Mesenteric fat pad (tissue), 1 donor: ENCODE data around the gene COG1. TPM values are rescaled to one million over a fixed set of nuclear protein-coding genes. Genes with fewer than 3 reads are reported as not detected.

Source experiments
- DNase-seq: peaks from one replicate; pipeline ENCODE4 v3.0.0-alpha.2; 2020; ENCODE audit warnings: low spot score
- total RNA-seq: library from RNA; stranded (reverse); fragmentation: NEBNext Ultra II Directional; extraction: Animal tissue kit (Norgen Biotek cat#: 25700); gene quantifications from one replicate; pipeline ENCODE4 v1.2.1, GENCODE V29; 2021
- donor health status: DM: yes; HTN: yes; CAD: no.

COG1 gene
- total RNA-seq, 1 donor from 2014 or later: 34.8 TPM

- no peak for DNase-seq
These were observed 25.9 kb upstream of the COG1 start for GRCh38 chr17:73166731-73167581.

- no peak for DNase-seq
These were observed 24.2 kb upstream of the COG1 start for GRCh38 chr17:73168667-73169066.

DNA sequence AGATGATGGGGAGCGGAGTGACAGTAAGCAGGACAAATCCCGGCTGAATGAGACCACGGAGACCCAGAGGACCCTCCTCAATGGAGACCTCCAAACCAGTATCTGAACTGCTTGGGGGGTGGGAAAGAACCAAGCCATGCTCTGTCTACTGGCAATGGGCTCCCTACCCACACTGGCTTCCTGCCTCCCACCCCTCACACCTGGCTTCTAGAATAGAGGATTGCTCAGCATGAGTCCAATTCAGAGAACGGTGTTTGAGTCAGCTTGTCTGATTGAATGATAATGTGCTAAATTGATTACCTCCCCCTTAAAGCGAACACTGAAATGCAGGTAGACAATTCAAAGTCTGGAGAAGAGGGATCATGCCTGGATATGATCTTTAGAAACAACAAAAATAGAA is 22.5 kb upstream of the COG1 start:
- DNase-seq: no peak

- no peak for DNase-seq
These were observed 20.6 kb upstream of the COG1 start for GRCh38 chr17:73172252-73172651.

DNA sequence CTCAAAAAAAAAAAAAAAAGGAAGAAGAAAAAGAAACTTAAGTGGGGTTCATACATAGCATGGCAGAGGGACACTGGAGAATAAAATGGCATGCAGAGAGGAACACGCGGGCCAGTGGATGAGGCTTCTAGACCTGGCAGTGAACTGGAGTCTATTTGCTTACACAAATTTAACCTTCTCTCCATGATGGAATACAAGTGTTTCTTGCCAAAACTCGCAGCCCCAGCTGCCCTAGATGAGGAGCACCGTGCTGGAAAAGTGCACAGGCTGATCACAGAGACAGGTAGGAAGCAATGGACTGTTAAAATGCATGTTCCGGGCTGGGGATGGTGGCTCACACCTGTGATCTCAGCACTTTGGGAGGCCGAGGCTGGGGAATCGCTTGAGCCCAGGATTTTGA is 18.7 kb upstream of the COG1 start:
- no peak for DNase-seq

- DNase-seq: no peak
These were observed 16.8 kb upstream of the COG1 start for GRCh38 chr17:73175962-73176565.

DNA sequence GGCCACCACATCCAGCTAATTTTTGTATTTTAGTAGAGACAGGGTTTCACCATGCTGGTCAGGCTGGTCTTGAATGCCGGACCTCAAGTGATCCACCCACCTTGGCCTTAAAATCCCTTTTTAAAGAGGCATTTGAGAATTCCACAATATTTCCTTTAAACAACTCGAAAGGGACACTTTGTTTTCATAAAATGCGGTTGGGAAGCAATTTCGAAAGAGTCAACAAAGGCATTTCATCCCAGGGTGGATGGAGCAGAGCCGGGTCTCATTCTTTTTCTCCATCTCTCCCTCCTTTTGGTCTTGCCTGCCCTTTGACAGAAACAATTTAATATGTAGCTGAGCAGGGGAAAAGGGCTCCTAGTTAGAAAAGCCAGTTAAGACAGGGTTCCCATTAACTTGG is 13.5 kb upstream of the COG1 start:
- no peak for DNase-seq

DNA sequence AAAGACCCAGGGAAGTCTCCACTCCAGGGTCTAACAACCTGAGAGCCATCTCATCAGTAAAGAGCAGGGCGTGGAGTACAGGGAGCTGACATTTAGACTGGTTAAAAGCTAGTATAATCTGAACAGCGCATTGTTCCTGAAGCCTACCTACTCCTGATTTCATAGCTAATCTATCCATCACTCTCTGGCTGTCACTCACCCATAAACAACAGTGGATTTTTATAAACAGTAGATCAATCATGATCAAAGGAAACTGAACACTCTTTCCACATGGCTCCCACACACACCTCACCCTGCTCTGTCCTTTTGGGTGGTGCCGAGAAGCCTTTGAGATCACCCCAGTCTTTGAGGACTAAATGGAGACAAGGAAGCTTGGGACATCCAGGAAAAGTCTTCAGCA is 13.0 kb upstream of the COG1 start:
- no peak for DNase-seq

DNA sequence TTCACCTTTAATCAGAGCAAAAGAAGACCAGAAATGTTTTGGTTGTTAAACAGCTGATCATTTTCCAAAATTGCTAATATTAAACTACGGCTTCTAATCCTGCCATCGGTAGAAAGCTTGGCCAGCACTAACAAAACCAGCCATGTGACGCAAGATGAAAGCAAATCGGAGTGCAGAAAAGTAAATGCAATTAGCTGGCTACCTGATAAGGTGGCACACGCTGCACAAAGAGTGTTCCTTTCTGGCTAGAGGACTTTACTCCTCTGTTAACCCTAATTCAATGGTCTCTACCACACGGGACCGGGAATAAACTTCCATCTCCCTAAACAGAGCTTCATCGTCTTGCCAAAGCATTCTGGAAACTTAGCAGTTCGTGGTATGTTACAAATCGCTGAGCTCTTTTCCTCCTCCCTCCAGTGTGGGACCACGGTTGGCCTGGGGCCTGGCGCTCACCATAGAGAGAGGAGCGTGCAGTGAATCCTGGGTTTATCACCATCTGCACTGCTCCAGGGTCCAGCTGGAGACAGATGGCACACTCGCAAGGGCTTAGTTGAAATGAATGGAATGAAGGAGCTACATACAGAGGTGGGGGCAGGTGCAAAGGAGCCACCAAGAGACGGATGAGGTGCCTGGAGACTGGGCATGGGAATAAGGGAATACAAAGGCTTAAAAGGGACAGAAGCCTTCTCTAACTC is 10.1 kb upstream of the COG1 start:
- DNase-seq: no peak

DNA sequence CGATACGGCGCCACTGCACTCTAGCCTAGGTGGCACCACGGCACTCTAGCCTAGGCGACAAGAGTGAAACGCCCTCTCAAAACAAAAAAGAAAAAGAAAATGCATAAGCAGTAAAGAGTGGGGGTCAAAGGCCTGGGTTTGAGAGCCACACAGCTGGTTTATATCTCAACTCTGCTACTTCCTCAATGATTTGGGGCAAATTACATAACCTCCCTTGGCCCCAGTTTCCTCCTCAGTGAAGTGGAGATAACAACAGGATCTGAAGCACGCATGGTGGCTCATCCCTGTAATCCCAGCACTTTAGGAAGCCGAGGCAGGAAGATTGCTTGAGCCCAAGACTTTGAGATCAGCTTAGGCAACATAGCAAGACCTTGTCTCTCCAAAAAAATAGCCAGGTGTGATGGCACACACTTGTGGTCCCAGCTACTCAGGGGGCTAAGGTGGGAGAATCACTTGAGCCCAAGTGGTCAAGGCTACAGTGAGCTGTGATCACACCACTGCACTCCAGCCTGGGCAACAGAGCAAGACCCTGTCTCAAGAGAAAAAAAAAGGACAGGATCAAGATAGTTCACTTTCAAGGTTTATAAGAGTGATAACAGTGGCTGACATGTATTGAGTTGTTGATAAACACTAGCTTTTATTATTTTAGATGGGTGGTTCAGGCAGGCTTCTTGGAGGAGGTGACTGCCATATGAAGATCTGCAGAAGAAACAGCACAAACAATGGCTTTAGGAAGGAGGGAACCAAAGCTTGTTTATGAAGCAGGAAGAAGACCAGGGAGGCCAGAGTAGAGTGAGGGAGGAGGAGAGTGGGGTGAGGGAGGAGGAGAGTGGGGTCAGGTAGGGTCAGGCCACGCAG is 8.5 kb upstream of the COG1 start:
- DNase-seq: no peak

DNA sequence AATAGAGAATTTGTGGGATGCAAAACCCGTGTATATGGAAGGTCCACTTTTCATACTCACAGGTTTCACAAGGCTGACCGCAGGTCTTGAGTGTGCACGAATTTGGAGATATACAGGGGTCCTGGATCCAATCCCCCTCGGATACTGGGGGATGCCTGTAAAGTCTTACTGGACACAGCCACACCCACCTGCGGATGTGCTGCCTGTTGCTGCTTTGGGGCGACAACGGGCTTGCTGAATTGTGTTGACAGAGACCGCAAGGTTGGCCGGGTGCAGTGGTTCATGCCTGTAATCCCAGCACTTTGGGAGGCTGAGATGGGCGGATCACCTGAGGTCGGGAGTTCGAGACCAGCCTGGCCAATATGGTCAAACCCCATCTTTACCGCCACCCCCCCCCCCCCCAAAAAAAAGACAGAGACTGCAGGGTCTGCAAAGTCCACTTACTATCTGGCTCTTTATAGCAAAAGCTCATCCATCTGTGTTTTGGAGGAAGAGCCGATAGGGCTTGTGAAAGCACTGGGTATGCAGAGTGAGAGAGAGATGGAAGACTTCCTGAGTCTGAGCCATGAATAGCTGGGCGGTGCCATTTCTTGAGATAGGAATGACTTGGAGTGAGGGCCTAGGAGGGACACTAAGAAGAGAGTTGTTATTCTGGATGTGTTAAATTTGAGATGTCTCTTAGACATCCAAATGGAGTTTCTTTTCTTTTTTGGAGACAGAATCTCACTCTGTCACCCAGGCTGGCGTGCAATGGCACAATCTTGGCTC is 6.4 kb upstream of the COG1 start:
- no peak for DNase-seq

GRCh38 chr17:73187203-73187769 is 5.6 kb upstream of the COG1 start:
- DNase-seq: no peak

- DNase-seq: no peak
These were observed 4.8 kb upstream of the COG1 start for GRCh38 chr17:73188011-73188410.

DNA sequence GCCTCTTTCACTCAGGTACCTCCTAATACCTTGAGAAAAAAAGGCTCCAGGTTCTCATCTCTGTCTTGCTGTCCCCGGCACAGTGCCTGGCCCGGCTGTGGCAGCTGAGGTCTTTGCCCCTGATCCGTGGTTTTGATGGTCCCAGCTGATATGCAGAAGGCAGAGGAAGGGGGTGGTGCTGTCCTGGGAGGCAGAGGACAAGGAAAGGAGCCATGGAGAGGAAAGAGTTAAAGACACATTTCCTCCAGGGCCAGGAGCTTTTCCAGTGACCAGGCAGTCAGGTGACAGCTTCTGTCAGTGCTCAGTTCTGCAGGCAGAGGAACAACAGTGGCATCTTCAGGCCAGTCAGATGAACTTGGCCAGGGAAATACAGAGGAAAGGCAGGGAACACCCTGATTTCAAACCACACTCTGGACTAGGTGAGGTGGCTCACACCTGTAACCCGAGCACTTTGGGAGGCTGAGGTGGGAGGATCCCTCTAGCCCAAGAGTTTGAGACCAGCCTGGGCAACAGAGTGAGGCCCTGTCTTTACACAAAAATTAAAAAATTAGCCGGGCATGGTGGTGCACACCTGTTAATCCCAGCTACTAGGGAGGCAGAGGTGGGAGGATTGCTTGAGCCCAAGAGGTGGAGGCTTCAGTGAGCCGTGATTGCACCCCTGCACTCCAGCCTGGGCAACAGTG is 3.3 kb upstream of the COG1 start:
- no peak for DNase-seq

DNA sequence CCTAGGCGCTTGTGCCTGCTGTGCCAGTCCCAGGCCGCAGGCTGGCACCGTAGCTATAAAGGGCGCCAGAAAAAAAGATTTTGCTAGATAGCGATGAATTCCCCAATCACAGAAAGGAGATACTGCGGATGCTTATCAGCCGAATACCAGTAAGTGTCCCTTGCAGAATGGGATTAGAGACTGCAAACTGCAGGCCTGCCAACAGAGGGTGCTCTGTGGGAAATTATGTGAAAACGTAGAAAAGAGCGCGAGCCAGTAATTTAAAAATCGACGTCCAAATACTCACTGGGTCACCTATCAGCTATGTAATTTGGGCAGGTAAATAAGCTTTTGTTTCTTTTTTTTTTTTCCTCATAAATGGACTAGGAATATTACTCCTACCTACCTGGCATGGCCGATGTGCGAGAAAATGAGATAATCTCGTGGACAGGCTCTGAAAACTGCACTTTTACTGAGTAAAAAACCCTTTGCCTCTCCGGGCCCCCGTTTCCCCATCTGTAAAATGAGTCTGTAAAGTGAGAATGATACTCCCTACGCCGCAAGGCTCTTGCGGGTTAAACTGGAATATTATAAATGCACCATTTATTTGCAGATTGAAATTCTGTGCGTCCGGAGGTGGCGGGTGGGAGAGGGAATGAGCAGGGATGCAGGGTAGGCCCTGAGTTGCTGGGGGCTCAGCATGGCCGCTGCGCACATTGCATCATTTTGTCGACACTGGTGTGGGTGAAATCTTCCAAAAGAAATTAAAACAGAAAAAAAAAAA is 1.2 kb upstream of the COG1 start:
- DNase-seq: no peak

GRCh38 chr17:73192206-73192893 is 505 bp upstream of the COG1 start:
- peak; percentile 93 for DNase-seq

DNA sequence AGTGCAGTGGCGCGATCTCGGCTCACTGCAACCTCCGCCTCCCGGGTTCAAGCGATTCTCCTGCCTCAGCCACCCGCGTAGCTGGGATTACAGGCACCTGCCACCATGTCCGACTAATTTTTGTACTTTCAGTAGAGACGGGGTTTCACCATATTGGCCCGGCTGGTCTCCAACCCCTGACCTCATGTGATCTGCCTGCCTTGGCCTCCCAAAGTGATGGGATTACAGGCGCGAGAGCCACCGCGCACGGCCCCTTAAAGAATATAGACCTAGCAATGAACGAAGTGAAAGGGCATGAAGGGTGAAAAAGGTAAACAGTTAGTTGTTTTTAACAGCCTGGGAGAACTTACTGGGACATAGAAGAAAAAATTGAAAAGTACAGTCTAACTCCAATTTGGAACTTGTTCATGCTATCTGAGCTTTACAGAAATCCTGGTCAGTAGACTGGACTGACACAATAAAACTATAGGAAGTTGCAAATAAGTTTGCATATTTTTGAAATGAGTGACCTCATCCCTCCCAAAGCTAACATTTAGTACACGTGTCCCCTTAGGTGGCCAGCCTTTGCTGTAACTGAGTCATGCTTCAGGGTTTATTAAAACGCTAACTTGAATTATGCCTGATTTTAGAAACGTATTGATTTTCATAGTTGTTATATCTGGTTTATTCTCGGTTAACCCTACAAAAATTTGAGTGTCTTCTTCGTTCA is 1.8 kb downstream of the COG1 start:
- peak; percentile 28 for DNase-seq

DNA sequence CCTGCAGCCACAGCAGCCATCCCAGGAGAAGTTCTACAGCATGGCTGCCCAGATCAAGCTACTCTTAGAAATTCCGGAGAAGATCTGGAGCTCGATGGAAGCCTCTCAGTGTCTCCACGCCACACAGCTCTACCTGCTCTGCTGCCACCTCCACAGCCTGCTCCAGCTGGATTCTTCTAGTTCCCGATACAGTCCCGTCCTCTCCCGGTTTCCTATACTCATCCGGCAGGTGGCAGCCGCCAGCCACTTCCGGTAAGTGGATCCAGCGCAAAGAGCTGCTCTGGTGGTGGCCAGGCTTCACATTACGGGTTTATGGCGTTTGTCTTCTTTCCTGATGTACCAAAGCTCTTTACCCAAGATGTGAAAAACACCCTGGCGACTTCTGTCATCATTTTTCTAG is 3.6 kb downstream of the COG1 start:
- peak; percentile 88 for DNase-seq
